AG09309 (cell line): ENCODE measurements around the gene RSBN1L.

Source experiments
- DNase-seq: peaks from one replicate; pipeline ENCODE4 v3.0.0-alpha.2; 2010; ENCODE audit warnings: low read depth
- H3K4me3 ChIP-seq: 2 replicates; pipeline ENCODE4 v1.5.1; 2011; ENCODE audit warnings: mild to moderate bottlenecking, low read depth, low read length, moderate library complexity; ENCODE audit not compliant: control insufficient read depth
- CTCF ChIP-seq: IDR thresholded peaks from 2 replicates; pipeline ENCODE4 v1.5.1; 2011; ENCODE audit warnings: mild to moderate bottlenecking, low read depth, low read length, inconsistent platforms; ENCODE audit not compliant: insufficient read depth, control insufficient read depth; ENCODE audit errors: missing control alignments

The RSBN1L gene

GRCh38 chr7:77811516-77812289 is 115.4 kb downstream of the RSBN1L start:
- no peak for TF ChIP-seq CTCF
- no peak overlapping the region for H3K4me3 ChIP-seq
- no peak for DNase-seq

GRCh38 chr7:77812290-77812685 is 116.0 kb downstream of the RSBN1L start:
- peak; percentile 50 for DNase-seq
- H3K4me3 ChIP-seq, result no peak overlapping the region
- no peak for TF ChIP-seq CTCF

- no peak for DNase-seq
- TF ChIP-seq CTCF, result no peak
- no peak overlapping the region for H3K4me3 ChIP-seq
Observed at GRCh38 chr7:77813180-77813579, 116.9 kb downstream of the RSBN1L start.

GRCh38 chr7:77819021-77819420 is 122.8 kb downstream of the RSBN1L start:
- DNase-seq, result no peak
- H3K4me3 ChIP-seq, result no peak overlapping the region
- no peak for TF ChIP-seq CTCF

GRCh38 chr7:77820967-77821366 is 124.7 kb downstream of the RSBN1L start:
- no peak overlapping the region for H3K4me3 ChIP-seq
- DNase-seq, result no peak
- TF ChIP-seq CTCF, result no peak

- DNase-seq, result no peak
- H3K4me3 ChIP-seq, result no peak overlapping the region
- TF ChIP-seq CTCF, result no peak
Observed at GRCh38 chr7:77822269-77822668, 126.0 kb downstream of the RSBN1L start.
